Left kidney (tissue), 2 donors: ENCODE results near the gene LARGE2. TPM values are rescaled to one million over a fixed set of nuclear protein-coding genes. Genes with fewer than 3 reads are reported as not detected.
"Not testable (repeated sequence)": the region's sequence is repeated elsewhere in the genome, so short reads cannot be mapped to it uniquely, and the experiment has no call there.

Experiments used
- DNase-seq: peaks from one replicate; pipeline ENCODE4 v3.0.0-alpha.2; 2013
- polyA plus RNA-seq: library from polyadenylated mRNA; unstranded; fragments of 120-200 nt; gene quantifications from one replicate; pipeline ENCODE4 v1.2.1, GENCODE V29; 2013; ENCODE audit not compliant: insufficient read length

LARGE2 gene
- polyA plus RNA-seq, 1 donor, result 23.3 TPM

- no peak for DNase-seq
Observed at GRCh38 chr11:45895553-45896259, 26.8 kb upstream of the LARGE2 start.

- peak; percentile 77 for DNase-seq
Observed at GRCh38 chr11:45896422-45896984, 26.0 kb upstream of the LARGE2 start.

GRCh38 chr11:45897556-45897955, 24.9 kb upstream of the LARGE2 start:
- no peak for DNase-seq

- DNase-seq, result no peak
Observed at GRCh38 chr11:45899086-45899447, 23.4 kb upstream of the LARGE2 start.

GRCh38 chr11:45899448-45900174, 22.8 kb upstream of the LARGE2 start:
- peak; percentile 88 for DNase-seq

GRCh38 chr11:45900175-45900800, 22.2 kb upstream of the LARGE2 start:
- not testable (repeated sequence) for DNase-seq

GRCh38 chr11:45900916-45901617, 21.4 kb upstream of the LARGE2 start:
- no peak for DNase-seq

GRCh38 chr11:45901626-45902025, 20.8 kb upstream of the LARGE2 start:
- DNase-seq, result no peak

GRCh38 chr11:45902452-45903380, 19.7 kb upstream of the LARGE2 start:
- DNase-seq, result no peak

GRCh38 chr11:45904309-45904915, 18.0 kb upstream of the LARGE2 start:
- DNase-seq, result no peak

GRCh38 chr11:45905095-45905494, 17.4 kb upstream of the LARGE2 start:
- no peak for DNase-seq

- not testable (repeated sequence) for DNase-seq
Observed at GRCh38 chr11:45905576-45905975, 16.9 kb upstream of the LARGE2 start.

- no peak for DNase-seq
Observed at GRCh38 chr11:45906096-45906682, 16.3 kb upstream of the LARGE2 start.

- DNase-seq, result no peak
Observed at GRCh38 chr11:45906965-45907611, 15.4 kb upstream of the LARGE2 start, which contains the start of gene FREY1. FREY1 (minus strand) TSS chr11:45907271; CDS start chr11:45907245, 26 bp downstream.

- no peak for DNase-seq
Observed at GRCh38 chr11:45907911-45908370, 14.5 kb upstream of the LARGE2 start.

- no peak for DNase-seq
Observed at GRCh38 chr11:45909594-45910475, 12.6 kb upstream of the LARGE2 start.

GRCh38 chr11:45910623-45911022, 11.8 kb upstream of the LARGE2 start:
- no peak for DNase-seq

GRCh38 chr11:45913514-45913913, 8.9 kb upstream of the LARGE2 start:
- no peak for DNase-seq
